Aorta (tissue), 5 donors: ENCODE measurements around the gene LMBR1L. TPM values are rescaled to one million over a fixed set of nuclear protein-coding genes. Genes with fewer than 3 reads are reported as not detected.
A peak's percentile ranks its signal among the peaks of the same experiment; 100 is the strongest.

Experiments used
- ATAC-seq: fragments of 200-7000 bp; cut with Tn5 transposase; one replicate; pipeline ENCODE4 v1.9.1; 2022; ENCODE audit warnings: moderate library complexity; ENCODE audit not compliant: low FRiP score
- DNase-seq, 2 donors: peaks; one replicate each; pipeline ENCODE4 v3.0.0-alpha.2; 2020
- H3K27ac ChIP-seq, 2 donors: one replicate each; pipeline ENCODE4 v1.5.1; 2013; ENCODE audit warnings: low read length in 2 of 2, mild to moderate bottlenecking in 2 of 2, moderate library complexity in 2 of 2, control low read depth in 1 of 2, inconsistent platforms in 1 of 2, low read depth in 1 of 2
- H3K27me3 ChIP-seq, 2 donors: one replicate each; pipeline ENCODE4 v1.6.1; 2013; ENCODE audit warnings: control low read depth in 1 of 2, low read length in 1 of 2, mild to moderate bottlenecking in 1 of 2, moderate library complexity in 1 of 2; ENCODE audit not compliant: insufficient read depth in 2 of 2, control insufficient read depth in 1 of 2
- H3K36me3 ChIP-seq, 2 donors: one replicate each; pipeline ENCODE4 v1.6.1; 2013; ENCODE audit warnings: control low read depth in 1 of 2, low read length in 1 of 2, mild to moderate bottlenecking in 1 of 2; ENCODE audit not compliant: insufficient read depth in 2 of 2, control insufficient read depth in 1 of 2
- H3K4me1 ChIP-seq, 2 donors: one replicate each; pipeline ENCODE4 v1.6.1; 2013; ENCODE audit warnings: low read length in 2 of 2, control low read depth in 1 of 2, mild to moderate bottlenecking in 1 of 2, moderate library complexity in 1 of 2; ENCODE audit not compliant: insufficient read depth in 2 of 2, control insufficient read depth in 1 of 2
- H3K4me3 ChIP-seq, 2 donors: one replicate each; pipeline ENCODE4 v1.5.1; 2013; ENCODE audit warnings: low read length in 2 of 2, control low read depth in 1 of 2, mild to moderate bottlenecking in 1 of 2
- H3K9me3 ChIP-seq: one replicate; pipeline ENCODE4 v1.6.1; 2013; ENCODE audit warnings: mild to moderate bottlenecking, low read length; ENCODE audit not compliant: control insufficient read depth
- WGBS, 2 donors: extraction: QIAGEN DNeasy Blood & Tissue Kit; methylation state at CpG; one replicate each; pipeline ENCODE4 v1.1.7; 2013; 5-methylcytosine and 5-hydroxymethylcytosine counted together
- intact Hi-C, 2 donors: fragments of 100-400 bp; cut with DNase I; formaldehyde crosslinking; loops; one replicate each; pipeline versions ENCODE4 v1.14.2 to v1.15.0; 2022
- polyA plus RNA-seq, 2 donors: library from polyadenylated mRNA; stranded (reverse); fragments of 200-250 nt; gene quantifications; one replicate each; pipeline ENCODE4 v1.2.3, GENCODE V29; 2013
- total RNA-seq, 2 donors: library from RNA; stranded (reverse); fragmentation: NEBNext Ultra II Directional; extraction: Animal tissue kit (Norgen Biotek cat#: 25700); gene quantifications; one replicate each; pipeline ENCODE4 v1.2.1, GENCODE V29; 2021
- donor health status: healthy with polysubstance abuse.
- donor health status: Bipolar disorder and iron deficiency.
- donor health status: DM: no; HTN: no; CAD: no.
- donor health status: DM: no; HTN: no; CAD: no.
- donor health status: DM: yes; HTN: yes; CAD: no.

The LMBR1L gene
- total and polyA plus RNA-seq, 4 donors, result 5.6 to 160 (median 86.5) TPM

DNA sequence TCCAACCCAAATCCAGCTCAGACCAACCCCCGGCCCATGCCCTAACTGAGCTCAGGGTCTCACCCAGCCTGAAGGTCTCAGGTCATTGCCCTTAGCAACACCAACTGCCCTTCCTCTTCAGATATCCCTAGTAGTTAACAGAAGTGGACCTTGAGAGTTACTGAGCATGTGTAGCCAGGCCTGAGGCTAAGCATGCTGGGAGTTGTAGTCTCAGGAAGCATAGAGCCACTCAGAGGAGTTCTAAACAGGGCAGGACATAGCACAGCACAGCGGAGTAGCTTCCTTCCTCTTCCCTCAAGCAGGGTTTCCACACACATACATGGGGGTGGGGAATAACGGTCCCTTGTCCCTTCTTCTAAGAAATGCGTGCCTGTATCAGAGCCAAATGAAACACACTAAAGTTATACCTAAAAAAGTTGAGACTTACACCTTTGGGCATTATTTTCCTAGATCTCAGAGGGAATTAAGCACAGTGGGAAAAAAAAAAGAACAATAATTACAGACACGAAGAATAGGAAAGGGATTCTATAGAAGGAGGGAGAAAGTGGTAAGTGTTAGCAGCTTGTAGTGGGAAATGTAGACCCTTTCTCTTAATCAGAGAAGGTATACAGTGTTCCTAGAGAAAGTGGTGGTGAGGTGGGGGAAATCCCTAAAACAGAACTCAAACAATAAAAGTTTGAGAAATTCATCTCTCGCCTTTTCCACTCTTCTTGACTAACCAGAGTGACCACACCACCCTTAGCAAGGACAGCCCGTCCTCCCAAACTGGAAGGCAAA, 54.5 kb downstream of the LMBR1L start:
- Histone ChIP-seq H3K27me3 (no peaks in the 10 kb centered on the region), H3K36me3 (peaks cover 3 to 7% of the 10 kb centered on the region in 2 donors), H3K9me3 (no peaks in the 10 kb centered on the region), H3K4me3 (no peak overlapping the region), H3K4me1 (no peaks in the 10 kb centered on the region), H3K27ac (no peak overlapping the region)
- ATAC-seq (peak; percentile 52), DNase-seq (peak in 1 of 2 donors; percentile 73)
- 30 to 31% methylated on average over 7 of the region's 7 CpGs for WGBS, 2 donors
- intact Hi-C loops, result no loop called here

- WGBS, 2 donors, result 59 to 61% methylated on average over 4 of the region's 4 CpGs
- H3K36me3 ChIP-seq, result peaks cover 3 to 9% of the 10 kb centered on the region in 2 donors
- ATAC-seq (no peak), DNase-seq (no peak)
- no peak overlapping the region for H3K27ac ChIP-seq
- no peaks in the 10 kb centered on the region for H3K9me3 ChIP-seq
- H3K27me3 ChIP-seq, result no peaks in the 10 kb centered on the region
- intact Hi-C loops, result no loop called here
- no peak overlapping the region for H3K4me3 ChIP-seq
- H3K4me1 ChIP-seq, result no peaks in the 10 kb centered on the region
Observed at GRCh38 chr12:49055092-49055491, 55.6 kb downstream of the LMBR1L start.

DNA sequence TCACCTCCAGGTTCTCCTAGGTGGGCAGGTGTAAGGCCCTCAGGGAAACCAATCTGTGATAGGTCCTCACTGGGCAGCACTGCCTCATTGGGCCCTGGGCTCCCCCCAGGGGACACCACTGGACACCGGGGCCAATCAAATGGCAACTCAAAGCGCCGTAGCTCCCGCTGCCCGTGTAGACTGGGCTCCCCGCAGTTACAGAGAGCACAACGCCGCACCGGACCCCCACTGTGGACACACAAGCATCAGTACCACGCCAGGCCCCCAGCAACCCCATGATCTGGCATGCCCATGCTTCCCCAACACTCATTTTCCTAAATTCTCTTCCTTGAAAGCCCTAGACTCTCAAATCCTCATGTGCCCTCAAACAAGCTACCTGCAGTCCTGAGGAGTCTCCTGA, 56.1 kb downstream of the LMBR1L start:
- 86 to 89% methylated on average over 10 of the region's 10 CpGs for WGBS, 2 donors
- ATAC-seq (no peak), DNase-seq (peak in 1 of 2 donors; percentile 75)
- intact Hi-C loops, result no loop called here
- Histone ChIP-seq H3K4me3 (no peak overlapping the region), H3K27ac (no peak overlapping the region), H3K36me3 (peaks cover 3 to 9% of the 10 kb centered on the region in 2 donors), H3K27me3 (no peaks in the 10 kb centered on the region), H3K9me3 (no peaks in the 10 kb centered on the region), H3K4me1 (no peaks in the 10 kb centered on the region)

DNA sequence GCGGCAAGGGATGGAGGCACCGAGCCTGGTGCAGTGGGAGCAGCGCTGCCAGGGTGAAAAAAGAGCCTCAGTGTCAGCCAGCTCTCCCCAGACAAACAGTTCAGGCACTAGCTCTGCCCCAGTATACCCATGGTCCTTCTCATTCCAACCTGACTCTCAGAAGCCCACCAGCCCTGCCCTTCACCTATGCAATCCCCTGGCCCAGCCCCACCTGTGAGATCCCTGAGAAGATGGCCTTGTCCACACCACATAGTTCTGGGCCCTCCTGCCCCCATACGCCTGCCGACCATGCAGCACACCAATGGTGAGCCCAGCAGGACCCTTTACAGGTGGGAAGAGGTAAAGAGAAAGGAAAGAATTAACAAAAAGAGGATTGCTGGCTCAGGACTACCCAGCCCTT, 56.6 kb downstream of the LMBR1L start:
- no peak overlapping the region for H3K4me3 ChIP-seq
- H3K36me3 ChIP-seq, result peaks cover 3 to 9% of the 10 kb centered on the region in 2 donors
- DNase-seq, result no peak
- no peak overlapping the region for H3K27ac ChIP-seq
- H3K27me3 ChIP-seq, result no peaks in the 10 kb centered on the region
- H3K4me1 ChIP-seq, result no peaks in the 10 kb centered on the region
- ATAC-seq, result no peak
- intact Hi-C loops, result no loop called here
- no peaks in the 10 kb centered on the region for H3K9me3 ChIP-seq
- WGBS, 2 donors, result 89 to 92% methylated on average over 5 of the region's 5 CpGs

- 81 to 82% methylated on average over 16 of the region's 16 CpGs for WGBS, 2 donors
- Histone ChIP-seq H3K4me1 (no peaks in the 10 kb centered on the region), H3K27me3 (no peaks in the 10 kb centered on the region), H3K27ac (no peak overlapping the region), H3K9me3 (no peaks in the 10 kb centered on the region), H3K4me3 (no peak overlapping the region), H3K36me3 (peaks cover 3 to 13% of the 10 kb centered on the region in 2 donors)
- DNase-seq, result peak in 1 of 2 donors; percentile 28
- ATAC-seq, result no peak
- intact Hi-C loops, result no loop called here
Observed at GRCh38 chr12:49052451-49053208, 58.0 kb downstream of the LMBR1L start.

DNA sequence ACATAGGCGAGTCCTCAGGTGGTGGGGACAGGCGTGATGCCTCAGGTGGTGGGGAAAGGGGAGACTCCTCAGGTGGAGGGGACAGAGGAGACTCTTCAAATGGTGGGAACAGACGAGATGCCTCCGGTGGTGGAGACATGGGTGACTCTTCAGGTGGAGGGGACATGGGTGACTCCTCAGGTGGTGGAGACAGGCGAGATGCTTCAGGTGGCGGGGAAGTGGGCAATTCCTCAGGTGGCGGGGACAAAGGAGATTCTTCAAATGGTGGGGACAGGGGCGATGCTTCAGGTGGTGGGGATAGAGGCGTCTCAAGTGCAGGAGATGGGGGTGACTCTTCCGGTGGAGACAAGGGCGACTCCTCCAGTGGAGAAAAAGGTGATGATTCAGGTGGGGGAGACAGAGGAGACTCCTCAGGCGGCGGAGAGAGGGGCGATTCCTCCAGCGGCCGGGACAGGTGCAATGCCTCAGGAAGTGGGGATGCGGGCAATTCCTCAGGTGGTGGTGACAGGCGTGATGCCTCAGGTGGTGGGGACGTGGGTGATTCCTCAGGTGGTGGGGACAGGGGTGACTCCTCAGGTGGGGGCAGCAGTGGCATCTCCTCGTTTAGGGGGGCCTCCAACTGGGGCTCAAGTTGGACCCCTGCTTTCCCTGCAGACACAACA, 58.7 kb downstream of the LMBR1L start:
- H3K27me3 ChIP-seq, result no peaks in the 10 kb centered on the region
- 87 to 89% methylated on average over 20 of the region's 20 CpGs for WGBS, 2 donors
- no peak overlapping the region for H3K27ac ChIP-seq
- no peak overlapping the region for H3K4me3 ChIP-seq
- H3K4me1 ChIP-seq, result no peaks in the 10 kb centered on the region
- intact Hi-C loops, result no loop called here
- ATAC-seq (no peak), DNase-seq (peak; percentile 45 to 66)
- H3K9me3 ChIP-seq, result no peaks in the 10 kb centered on the region
- peaks cover 3 to 13% of the 10 kb centered on the region in 2 donors for H3K36me3 ChIP-seq

GRCh38 chr12:49051373-49051764, 59.3 kb downstream of the LMBR1L start:
- no peak overlapping the region for H3K4me3 ChIP-seq
- no peak overlapping the region for H3K27ac ChIP-seq
- peak; percentile 44 to 70 for DNase-seq
- 90 to 93% methylated on average over 18 of the region's 18 CpGs for WGBS, 2 donors
- no peak for ATAC-seq
- intact Hi-C loops, result no loop called here
- no peaks in the 10 kb centered on the region for H3K4me1 ChIP-seq
- H3K9me3 ChIP-seq, result no peaks in the 10 kb centered on the region
- peaks cover 3 to 13% of the 10 kb centered on the region in 2 donors for H3K36me3 ChIP-seq
- no peaks in the 10 kb centered on the region for H3K27me3 ChIP-seq

GRCh38 chr12:49050507-49051372, 59.9 kb downstream of the LMBR1L start:
- intact Hi-C loops, result no loop called here
- ATAC-seq, result no peak
- Histone ChIP-seq H3K27ac (no peak overlapping the region), H3K4me3 (no peak overlapping the region), H3K4me1 (no peaks in the 10 kb centered on the region), H3K27me3 (no peaks in the 10 kb centered on the region), H3K36me3 (peaks cover 3 to 18% of the 10 kb centered on the region in 2 donors), H3K9me3 (no peaks in the 10 kb centered on the region)
- 88 to 97% methylated on average over 13 of the region's 13 CpGs for WGBS, 2 donors
- peak; percentile 45 to 67 for DNase-seq
